Coronary artery (tissue), 2 donors: Measurements from ENCODE around the gene ARHGEF37.
"Not testable (repeated sequence)": the region's sequence is repeated elsewhere in the genome, so short reads cannot be mapped to it uniquely, and the experiment has no call there.

Source experiments
- DNase-seq: peaks from one replicate; pipeline ENCODE4 v3.0.0-alpha.2; 2017; ENCODE audit warnings: low spot score
- H3K27ac ChIP-seq, 2 donors: fragments of 200-600 bp; sonication (generic); one replicate each; pipeline ENCODE4 v1.5.1; 2016 to 2019
- H3K4me3 ChIP-seq: fragments of 200-600 bp; sonication (generic); 2 replicates; pipeline ENCODE4 v1.5.1; 2016; ENCODE audit warnings: mild to moderate bottlenecking, moderate library complexity
- TF ChIP-seq, protein P1 (sequence below): fragments of 200-600 bp; sonication (generic); IDR thresholded peaks from one replicate; pipeline ENCODE4 v1.5.1; 2019; ENCODE audit warnings: antibody characterized with exemption

The ARHGEF37 gene

DNA sequence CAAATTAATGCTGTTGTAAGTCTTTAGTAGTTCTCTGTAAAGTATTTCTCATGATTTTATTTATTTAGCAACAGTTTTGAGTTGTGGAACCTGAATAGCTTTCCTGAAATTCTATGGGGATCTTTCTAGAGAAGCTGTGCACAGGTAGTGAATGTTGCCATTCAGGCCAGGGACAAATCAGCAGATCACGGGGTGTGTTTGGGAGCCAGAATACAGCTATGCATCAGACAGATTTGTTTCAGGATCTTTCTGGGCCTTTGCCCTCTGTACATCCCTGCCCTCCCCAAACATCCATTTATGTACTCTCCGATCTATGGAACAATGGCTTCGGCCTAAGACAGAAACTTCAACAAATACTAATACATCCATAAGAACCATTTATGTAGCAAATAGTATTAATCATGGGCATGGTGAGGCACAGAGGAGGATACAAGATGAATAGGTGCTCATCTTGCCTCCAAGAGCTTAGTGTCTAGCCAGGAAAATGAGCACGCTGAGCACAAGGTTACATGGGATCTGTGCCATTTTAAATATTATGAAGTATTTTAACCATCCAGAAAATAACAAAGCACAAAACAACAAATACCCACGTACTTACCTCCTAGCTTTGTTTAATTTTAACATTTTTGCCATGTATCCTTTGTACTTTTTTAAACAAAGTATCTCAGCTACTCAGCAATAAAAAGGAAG is 13.1 kb downstream of the ARHGEF37 start:
- TF ChIP-seq, protein P1, sequence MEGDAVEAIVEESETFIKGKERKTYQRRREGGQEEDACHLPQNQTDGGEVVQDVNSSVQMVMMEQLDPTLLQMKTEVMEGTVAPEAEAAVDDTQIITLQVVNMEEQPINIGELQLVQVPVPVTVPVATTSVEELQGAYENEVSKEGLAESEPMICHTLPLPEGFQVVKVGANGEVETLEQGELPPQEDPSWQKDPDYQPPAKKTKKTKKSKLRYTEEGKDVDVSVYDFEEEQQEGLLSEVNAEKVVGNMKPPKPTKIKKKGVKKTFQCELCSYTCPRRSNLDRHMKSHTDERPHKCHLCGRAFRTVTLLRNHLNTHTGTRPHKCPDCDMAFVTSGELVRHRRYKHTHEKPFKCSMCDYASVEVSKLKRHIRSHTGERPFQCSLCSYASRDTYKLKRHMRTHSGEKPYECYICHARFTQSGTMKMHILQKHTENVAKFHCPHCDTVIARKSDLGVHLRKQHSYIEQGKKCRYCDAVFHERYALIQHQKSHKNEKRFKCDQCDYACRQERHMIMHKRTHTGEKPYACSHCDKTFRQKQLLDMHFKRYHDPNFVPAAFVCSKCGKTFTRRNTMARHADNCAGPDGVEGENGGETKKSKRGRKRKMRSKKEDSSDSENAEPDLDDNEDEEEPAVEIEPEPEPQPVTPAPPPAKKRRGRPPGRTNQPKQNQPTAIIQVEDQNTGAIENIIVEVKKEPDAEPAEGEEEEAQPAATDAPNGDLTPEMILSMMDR = no peak
- Histone ChIP-seq H3K27ac (no peak overlapping the region), H3K4me3 (no peak overlapping the region)

DNA sequence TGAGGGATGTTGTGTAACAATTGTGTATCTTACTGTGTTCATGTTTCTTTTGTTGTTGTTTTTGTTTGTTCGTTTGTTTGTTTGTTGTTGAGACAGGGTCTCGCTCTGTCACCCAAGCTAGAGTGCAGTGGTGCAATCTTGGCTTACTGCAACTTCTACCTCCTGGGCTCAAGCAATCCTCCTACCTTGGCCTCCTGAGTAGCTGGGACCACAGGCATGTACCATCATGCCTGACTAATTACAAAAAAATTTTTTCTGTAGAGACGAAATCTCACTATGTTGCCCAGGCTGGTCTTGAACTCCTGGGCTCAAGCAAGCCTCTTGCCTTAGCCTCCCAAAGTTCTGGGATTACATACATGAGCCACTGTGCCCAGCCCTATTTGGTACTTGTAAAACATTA is 13.8 kb downstream of the ARHGEF37 start:
- not testable (repeated sequence) for H3K27ac ChIP-seq

More for the DNA sequence above, 13.1 kb downstream of the ARHGEF37 start:
- no peak for DNase-seq

DNA sequence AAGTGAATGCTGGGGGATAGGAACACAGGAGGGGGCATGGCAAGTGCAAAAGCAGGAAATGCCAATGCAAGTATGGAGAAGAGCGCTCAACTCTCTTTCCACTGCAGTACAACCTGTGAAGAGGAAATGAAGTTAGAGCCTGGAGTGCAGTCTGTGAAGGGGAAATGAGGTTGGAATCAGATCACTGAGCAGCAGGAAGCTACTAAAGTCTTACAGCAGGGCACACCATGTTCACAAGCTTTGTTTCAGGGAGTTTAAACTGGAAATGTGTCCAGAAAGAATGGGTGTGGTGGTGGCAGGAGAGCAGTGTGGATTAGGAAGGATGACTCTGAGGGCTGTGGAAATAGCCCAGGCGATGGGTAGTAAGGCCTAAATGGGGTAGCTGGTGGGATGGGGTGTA is 15.4 kb downstream of the ARHGEF37 start:
- DNase-seq = no peak
- Histone ChIP-seq H3K27ac (peak overlapping the region in 1 of 2 donors; percentile 51), H3K4me3 (no peak overlapping the region)
- TF ChIP-seq, protein P1 = no peak

More for the DNA sequence above, 13.8 kb downstream of the ARHGEF37 start:
- DNase-seq, H3K4me3 ChIP-seq: not testable (repeated sequence)

DNA sequence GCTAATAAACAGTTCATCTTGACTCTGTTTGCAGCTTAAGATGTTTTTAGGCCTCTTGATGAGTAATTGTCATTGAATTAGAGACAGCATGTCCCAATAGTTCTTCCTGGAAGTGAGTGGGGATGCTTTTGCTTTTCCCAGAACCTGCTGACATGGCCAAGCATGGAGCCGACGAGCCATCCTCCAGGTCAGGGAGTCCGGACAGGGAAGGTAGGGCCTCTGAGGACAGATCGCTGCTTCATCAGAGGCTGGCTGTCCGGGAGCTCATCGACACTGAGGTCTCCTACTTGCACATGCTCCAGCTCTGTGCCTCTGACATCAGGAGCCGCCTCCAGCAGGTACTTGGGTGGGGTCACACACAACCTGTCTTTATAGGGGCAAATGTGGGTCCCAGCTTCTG is 16.3 kb downstream of the ARHGEF37 start:
- DNase-seq = no peak
- Histone ChIP-seq H3K27ac (peak overlapping the region in 1 of 2 donors; percentile 46), H3K4me3 (no peak overlapping the region)
- TF ChIP-seq, protein P1 = no peak

DNA sequence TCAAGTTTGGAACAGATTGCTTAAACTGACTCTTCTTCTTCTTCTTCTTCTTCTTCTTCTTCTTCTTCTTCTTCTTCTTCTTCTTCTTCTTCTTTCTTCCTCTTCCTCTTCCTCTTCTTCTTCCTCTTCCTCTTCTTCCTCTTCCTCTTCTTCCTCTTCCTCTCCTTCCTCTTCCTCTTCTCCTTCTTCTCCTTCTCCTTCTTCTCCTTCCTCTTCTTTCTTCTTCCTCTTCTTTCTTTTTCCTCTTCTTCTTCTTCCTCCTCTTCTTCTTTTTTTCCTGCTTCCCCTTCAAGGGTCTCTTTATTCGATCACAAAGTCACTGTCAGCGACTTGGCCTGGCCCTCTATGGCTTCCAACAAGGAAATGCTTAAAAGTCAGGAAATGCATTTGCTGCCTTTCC is 16.9 kb downstream of the ARHGEF37 start:
- not testable (repeated sequence) for H3K4me3 ChIP-seq, DNase-seq, H3K27ac ChIP-seq

DNA sequence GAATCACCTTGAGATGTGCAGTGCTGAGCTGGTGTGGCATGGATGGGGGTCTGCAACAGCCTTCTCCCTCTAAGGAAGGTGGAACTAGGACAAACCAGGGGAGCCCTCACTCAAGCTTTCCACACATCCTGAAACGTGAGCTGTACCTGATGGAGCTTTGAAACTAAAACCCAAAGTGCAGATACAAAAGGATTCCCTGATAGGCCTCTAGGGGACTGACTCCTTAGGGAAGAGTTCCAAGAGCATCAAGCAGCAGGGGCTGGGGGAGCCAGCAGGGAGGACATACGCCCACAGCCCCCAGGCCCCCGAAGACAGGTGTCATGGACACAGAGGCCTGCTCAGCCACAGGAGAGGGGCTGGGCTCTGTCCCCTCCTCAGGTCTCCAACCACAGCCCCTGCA is 17.7 kb downstream of the ARHGEF37 start:
- no peak overlapping the region for H3K27ac ChIP-seq
- DNase-seq = no peak
- no peak overlapping the region for H3K4me3 ChIP-seq
- TF ChIP-seq, protein P1 = no peak

DNA sequence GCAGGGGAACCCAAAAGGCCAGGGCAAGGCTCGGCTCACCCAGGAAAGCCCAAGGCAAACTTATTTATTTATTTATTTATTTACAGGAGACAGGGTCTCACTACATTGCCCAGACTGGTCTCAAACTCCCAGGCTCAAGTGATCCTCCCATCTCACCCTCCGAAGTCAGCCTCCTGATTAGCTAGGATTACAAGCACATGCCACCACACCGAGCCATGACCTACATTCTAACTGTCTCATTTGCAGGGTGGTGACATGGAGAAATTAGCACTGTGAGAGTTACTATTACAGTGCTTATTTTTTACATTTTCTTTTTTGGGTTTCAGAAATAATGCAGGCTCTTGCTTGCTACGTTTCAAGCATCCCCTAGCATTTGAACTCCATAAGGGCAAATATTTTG is 18.1 kb downstream of the ARHGEF37 start:
- TF ChIP-seq, protein P1 = no peak
- Histone ChIP-seq H3K4me3 (no peak overlapping the region), H3K27ac (no peak overlapping the region)
- no peak for DNase-seq

DNA sequence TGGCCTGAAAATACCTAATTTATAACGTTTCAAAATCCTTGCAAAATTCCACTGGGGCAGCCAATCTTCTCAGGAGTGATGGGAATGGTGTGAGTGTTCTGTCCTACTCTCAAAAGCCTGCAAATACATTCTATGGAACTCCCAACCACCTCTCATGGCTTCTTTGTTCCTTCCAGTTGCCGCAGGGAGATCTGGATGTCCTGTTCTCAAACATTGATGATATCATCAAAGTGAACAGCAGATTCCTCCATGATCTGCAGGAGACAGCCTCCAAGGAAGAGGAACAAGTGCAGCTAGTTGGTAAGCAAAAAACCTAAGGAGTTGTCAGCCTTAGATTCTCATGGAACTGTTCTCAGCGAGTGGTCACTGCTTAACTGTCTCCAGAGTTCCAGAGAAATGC is 19.6 kb downstream of the ARHGEF37 start:
- no peak for DNase-seq
- Histone ChIP-seq H3K27ac (no peak overlapping the region), H3K4me3 (no peak overlapping the region)
- TF ChIP-seq, protein P1 = no peak
